Right lobe of liver (tissue), 4 donors: ENCODE measurements around the gene ZNF679.

Experiments
- CTCF ChIP-seq, 4 donors: fragments of 200-600 bp in 3 of 4; fragments of 450-650 bp in 1 of 4; IDR thresholded peaks; one replicate each; pipeline versions ENCODE4 v1.5.1 to v1.8.0; 2016 to 2022; ENCODE audit warnings: antibody characterized with exemption in 4 of 4, mild to moderate bottlenecking in 2 of 4
- POLR2A ChIP-seq: fragments of 450-650 bp; IDR thresholded peaks from one replicate; pipeline ENCODE4 v1.6.1; 2017; ENCODE audit warnings: antibody characterized with exemption, mild to moderate bottlenecking
- donor health status: DM: no; HTN: no; CAD: no.
- donor health status: DM: no; HTN: no; CAD: no.
- donor health status: DM: no; HTN: yes; CAD: no.

GRCh38 chr7:64307254-64308015, 79.2 kb downstream of the ZNF679 start:
- TF ChIP-seq CTCF (IDR thresholded peaks at IDR 0.05), result peak in 3 of 4 donors; percentile 6 to 42 (median 19)
- TF ChIP-seq POLR2A, result peak; percentile 65
